ENCODE results near the gene CT45A7. TPM values are rescaled to one million over a fixed set of nuclear protein-coding genes. Genes with fewer than 3 reads are reported as not detected.
"Not testable (repeated sequence)": the region's sequence is repeated elsewhere in the genome, so short reads cannot be mapped to it uniquely, and the experiment has no call there.

The CT45A7 gene
- total RNA-seq (not detected), polyA plus RNA-seq (ENCODE audit: insufficient read length in 2 of 2) (under 1 TPM in 1 of 2 donors, not detected in 1; 0.33 TPM)
- long read RNA-seq, donor 1: 0 reads
- long read RNA-seq, donor 2: 0 reads
- long read RNA-seq, donor 3: 0 reads
- long read RNA-seq, donor 4, transcript CT45A7-202 (4 exons, 578 nt): major isoform, 5 of 5 reads
- long read RNA-seq, donor 4, partial matches to known transcripts: 0 of 5 reads
- long read RNA-seq, donor 4, other reads (novel, unspliced or antisense): 0 of 5 reads

- H3K9me3 ChIP-seq (ENCODE audit: control insufficient read depth, insufficient read depth, low read length); H3K27ac ChIP-seq (ENCODE audit: low read depth, low read length); H3K4me3 ChIP-seq (ENCODE audit: low read depth, low read length); H3K4me1 ChIP-seq (ENCODE audit: control insufficient read depth, insufficient read depth, low read length); H3K27me3 ChIP-seq (ENCODE audit: control insufficient read depth, insufficient read depth, low read length); DNase-seq (ENCODE audit: low read depth in 4 of 6, low spot score in 6 of 6); H3K36me3 ChIP-seq (ENCODE audit: control insufficient read depth, insufficient read depth, low read length): not testable (repeated sequence)
- WGBS (ENCODE audit: insufficient coverage): no CpG with 5 or more reads among the region's 17 CpGs
Measured at GRCh38 chrX:135837180-135837579, at the start of gene CT45A7. Gene CT45A7, minus strand, starts transcription at chrX:135837280. Its CDS starts 3,747 bp downstream, at chrX:135833533.

GRCh38 chrX:135882741-135883140 is 45.7 kb upstream of the CT45A7 start:
- WGBS (ENCODE audit: insufficient coverage): no CpG with 5 or more reads among the region's 5 CpGs
- H3K36me3 ChIP-seq (ENCODE audit: control insufficient read depth, insufficient read depth, low read length); H3K27ac ChIP-seq (ENCODE audit: low read depth, low read length); H3K9me3 ChIP-seq (ENCODE audit: control insufficient read depth, insufficient read depth, low read length); H3K4me1 ChIP-seq (ENCODE audit: control insufficient read depth, insufficient read depth, low read length); DNase-seq (ENCODE audit: low read depth in 4 of 6, low spot score in 6 of 6); H3K27me3 ChIP-seq (ENCODE audit: control insufficient read depth, insufficient read depth, low read length); H3K4me3 ChIP-seq (ENCODE audit: low read depth, low read length): not testable (repeated sequence)

GRCh38 chrX:135871712-135872111 is 34.6 kb upstream of the CT45A7 start, which contains the start of gene CT45A9:
Gene CT45A9, minus strand, starts transcription at chrX:135871812. Its CDS starts 3,751 bp downstream, at chrX:135868061.
- H3K27ac ChIP-seq (ENCODE audit: low read depth, low read length); H3K9me3 ChIP-seq (ENCODE audit: control insufficient read depth, insufficient read depth, low read length); H3K4me1 ChIP-seq (ENCODE audit: control insufficient read depth, insufficient read depth, low read length); H3K27me3 ChIP-seq (ENCODE audit: control insufficient read depth, insufficient read depth, low read length); H3K36me3 ChIP-seq (ENCODE audit: control insufficient read depth, insufficient read depth, low read length); DNase-seq (ENCODE audit: low read depth in 4 of 6, low spot score in 6 of 6); H3K4me3 ChIP-seq (ENCODE audit: low read depth, low read length): not testable (repeated sequence)
- no CpG with 5 or more reads among the region's 17 CpGs for WGBS (ENCODE audit: insufficient coverage)

GRCh38 chrX:135854438-135854837 is 17.4 kb upstream of the CT45A7 start, which contains the start of gene CT45A8:
Gene CT45A8, minus strand, starts transcription at chrX:135854538. Its CDS starts 3,755 bp downstream, at chrX:135850783.
- H3K4me1 ChIP-seq (ENCODE audit: control insufficient read depth, insufficient read depth, low read length); H3K9me3 ChIP-seq (ENCODE audit: control insufficient read depth, insufficient read depth, low read length); H3K27me3 ChIP-seq (ENCODE audit: control insufficient read depth, insufficient read depth, low read length); DNase-seq (ENCODE audit: low read depth in 4 of 6, low spot score in 6 of 6); H3K36me3 ChIP-seq (ENCODE audit: control insufficient read depth, insufficient read depth, low read length); H3K4me3 ChIP-seq (ENCODE audit: low read depth, low read length); H3K27ac ChIP-seq (ENCODE audit: low read depth, low read length): not testable (repeated sequence)
- no CpG with 5 or more reads among the region's 17 CpGs for WGBS (ENCODE audit: insufficient coverage)

- not testable (repeated sequence) for H3K36me3 ChIP-seq (ENCODE audit: control insufficient read depth, insufficient read depth, low read length); H3K4me1 ChIP-seq (ENCODE audit: control insufficient read depth, insufficient read depth, low read length); DNase-seq (ENCODE audit: low read depth in 4 of 6, low spot score in 6 of 6); H3K27me3 ChIP-seq (ENCODE audit: control insufficient read depth, insufficient read depth, low read length); H3K9me3 ChIP-seq (ENCODE audit: control insufficient read depth, insufficient read depth, low read length); H3K27ac ChIP-seq (ENCODE audit: low read depth, low read length); H3K4me3 ChIP-seq (ENCODE audit: low read depth, low read length)
- WGBS (ENCODE audit: insufficient coverage): no CpG with 5 or more reads among the region's 17 CpGs
Measured at GRCh38 chrX:135819912-135820311, 17.2 kb downstream of the CT45A7 start, which contains the start of gene CT45A2. Gene CT45A2, minus strand, starts transcription at chrX:135820012. Its CDS starts 3,747 bp downstream, at chrX:135816265.

GRCh38 chrX:135802687-135803086 is 34.4 kb downstream of the CT45A7 start, which contains the start of gene CT45A6:
Gene CT45A6, minus strand, starts transcription at chrX:135802787. Its CDS starts 3,794 bp downstream, at chrX:135798993.
- not testable (repeated sequence) for H3K9me3 ChIP-seq (ENCODE audit: control insufficient read depth, insufficient read depth, low read length); H3K4me1 ChIP-seq (ENCODE audit: control insufficient read depth, insufficient read depth, low read length); DNase-seq (ENCODE audit: low read depth in 4 of 6, low spot score in 6 of 6); H3K36me3 ChIP-seq (ENCODE audit: control insufficient read depth, insufficient read depth, low read length); H3K27ac ChIP-seq (ENCODE audit: low read depth, low read length); H3K27me3 ChIP-seq (ENCODE audit: control insufficient read depth, insufficient read depth, low read length); H3K4me3 ChIP-seq (ENCODE audit: low read depth, low read length)
- no CpG with 5 or more reads among the region's 16 CpGs for WGBS (ENCODE audit: insufficient coverage)

GRCh38 chrX:135785403-135785802 is 51.7 kb downstream of the CT45A7 start, which contains the start of gene CT45A5:
Gene CT45A5, minus strand, starts transcription at chrX:135785503. Its CDS starts 3,774 bp downstream, at chrX:135781729.
- no CpG with 5 or more reads among the region's 16 CpGs for WGBS (ENCODE audit: insufficient coverage)
- DNase-seq (ENCODE audit: low read depth in 4 of 6, low spot score in 6 of 6): not testable (repeated sequence)

More at GRCh38 chrX:135785403-135785802, 51.7 kb downstream of the CT45A7 start, which contains the start of gene CT45A5:
- H3K4me1 ChIP-seq (ENCODE audit: control insufficient read depth, insufficient read depth, low read length); H3K27me3 ChIP-seq (ENCODE audit: control insufficient read depth, insufficient read depth, low read length); H3K36me3 ChIP-seq (ENCODE audit: control insufficient read depth, insufficient read depth, low read length); H3K4me3 ChIP-seq (ENCODE audit: low read depth, low read length); H3K27ac ChIP-seq (ENCODE audit: low read depth, low read length); H3K9me3 ChIP-seq (ENCODE audit: control insufficient read depth, insufficient read depth, low read length): not testable (repeated sequence)

Other genes starting within 250 kb of the CT45A7 start
- not detected for gene CT45A1, start 123.6 kb downstream of the CT45A7 start, total RNA-seq
- gene CT45A1, start 123.6 kb downstream of the CT45A7 start, polyA plus RNA-seq (ENCODE audit: insufficient read length in 2 of 2): not detected
- gene CT45A3, start 69.1 kb downstream of the CT45A7 start, total RNA-seq: under 1 TPM in 1 of 2 donors, not detected in 1; 0.33 TPM
- not detected for gene CT45A3, start 69.1 kb downstream of the CT45A7 start, polyA plus RNA-seq (ENCODE audit: insufficient read length in 2 of 2)
- gene CT45A5, start 51.8 kb downstream of the CT45A7 start, total RNA-seq: under 1 TPM in 1 of 2 donors, not detected in 1; 0.89 TPM
- gene CT45A5, start 51.8 kb downstream of the CT45A7 start, polyA plus RNA-seq (ENCODE audit: insufficient read length in 2 of 2): under 1 TPM in 1 of 2 donors, not detected in 1; 0.38 TPM
- not detected for gene CT45A6, start 34.5 kb downstream of the CT45A7 start, total RNA-seq
- not detected for gene CT45A6, start 34.5 kb downstream of the CT45A7 start, polyA plus RNA-seq (ENCODE audit: insufficient read length in 2 of 2)
- not detected for gene CT45A2, start 17.3 kb downstream of the CT45A7 start, total RNA-seq
- not detected for gene CT45A2, start 17.3 kb downstream of the CT45A7 start, polyA plus RNA-seq (ENCODE audit: insufficient read length in 2 of 2)
- gene CT45A8, start 17.3 kb upstream of the CT45A7 start, total RNA-seq: not detected
- gene CT45A8, start 17.3 kb upstream of the CT45A7 start, polyA plus RNA-seq (ENCODE audit: insufficient read length in 2 of 2): not detected
- gene CT45A9, start 34.5 kb upstream of the CT45A7 start, total RNA-seq: not detected
- not detected for gene CT45A9, start 34.5 kb upstream of the CT45A7 start, polyA plus RNA-seq (ENCODE audit: insufficient read length in 2 of 2)
- not detected for gene CT45A10, start 56.2 kb upstream of the CT45A7 start, total RNA-seq
- not detected for gene CT45A10, start 56.2 kb upstream of the CT45A7 start, polyA plus RNA-seq (ENCODE audit: insufficient read length in 2 of 2)
- not detected for gene SAGE1, start 56.4 kb upstream of the CT45A7 start, total RNA-seq
- gene SAGE1, start 56.4 kb upstream of the CT45A7 start, polyA plus RNA-seq (ENCODE audit: insufficient read length in 2 of 2): not detected
- 10 to 100 TPM; 19.3 to 26.3 TPM for gene MMGT1, start 136.7 kb upstream of the CT45A7 start, total RNA-seq
- gene MMGT1, start 136.7 kb upstream of the CT45A7 start, polyA plus RNA-seq (ENCODE audit: insufficient read length in 2 of 2): 10 to 100 TPM; 25.7 to 32.5 TPM
- gene SLC9A6, start 148.2 kb upstream of the CT45A7 start, total RNA-seq: 100 to 1,000 TPM in 1 of 2 donors, 10 to 100 TPM in 1; 33.3 to 107 TPM
- 100 to 1,000 TPM in 1 of 2 donors, 10 to 100 TPM in 1; 83.3 to 102 TPM for gene SLC9A6, start 148.2 kb upstream of the CT45A7 start, polyA plus RNA-seq (ENCODE audit: insufficient read length in 2 of 2)